Medulla oblongata (tissue), 1 donor: ENCODE measurements around the gene EHF.
"Not testable (repeated sequence)": the region's sequence is repeated elsewhere in the genome, so short reads cannot be mapped to it uniquely, and the experiment has no call there.

Source experiments
- DNase-seq: peaks from one replicate; pipeline ENCODE4 v3.0.0-alpha.2; 2015; ENCODE audit errors: extremely low spot score

The EHF gene

GRCh38 chr11:34620820-34621792, at the start of gene EHF:
Gene EHF (plus strand): TSS chr11:34621093. CDS start chr11:34642631, 21,538 bp downstream.
- no peak for DNase-seq

GRCh38 chr11:34573537-34573936, 47.4 kb upstream of the EHF start:
- DNase-seq = no peak

GRCh38 chr11:34575261-34575660, 45.6 kb upstream of the EHF start:
- no peak for DNase-seq

GRCh38 chr11:34575671-34576070, 45.2 kb upstream of the EHF start:
- no peak for DNase-seq

GRCh38 chr11:34576331-34576730, 44.6 kb upstream of the EHF start:
- no peak for DNase-seq

- no peak for DNase-seq
These were observed 37.1 kb upstream of the EHF start for GRCh38 chr11:34583818-34584217.

GRCh38 chr11:34585304-34585734, 35.6 kb upstream of the EHF start:
- DNase-seq = no peak

GRCh38 chr11:34585735-34586487, 35.0 kb upstream of the EHF start:
- peak; percentile 89 for DNase-seq

- DNase-seq = no peak
These were observed 34.2 kb upstream of the EHF start for GRCh38 chr11:34586488-34587281.

GRCh38 chr11:34587282-34587677, 33.6 kb upstream of the EHF start:
- no peak for DNase-seq

GRCh38 chr11:34588023-34588422, 32.9 kb upstream of the EHF start:
- no peak for DNase-seq

- DNase-seq = no peak
These were observed 32.2 kb upstream of the EHF start for GRCh38 chr11:34588701-34589100.

- DNase-seq = not testable (repeated sequence)
These were observed 31.7 kb upstream of the EHF start for GRCh38 chr11:34589177-34589576.

- no peak for DNase-seq
These were observed 27.8 kb upstream of the EHF start for GRCh38 chr11:34593085-34593484.

GRCh38 chr11:34594603-34595002, 26.3 kb upstream of the EHF start:
- no peak for DNase-seq

- DNase-seq = no peak
These were observed 25.5 kb upstream of the EHF start for GRCh38 chr11:34595391-34595790.

- DNase-seq = no peak
These were observed 24.8 kb upstream of the EHF start for GRCh38 chr11:34595960-34596644.

GRCh38 chr11:34599406-34599945, 21.4 kb upstream of the EHF start:
- DNase-seq = no peak

GRCh38 chr11:34600339-34601084, 20.4 kb upstream of the EHF start:
- no peak for DNase-seq

GRCh38 chr11:34601085-34601444, 19.8 kb upstream of the EHF start:
- no peak for DNase-seq
